ENCODE data around the gene MGAT5B. TPM values are rescaled to one million over a fixed set of nuclear protein-coding genes. Genes with fewer than 3 reads are reported as not detected.

MGAT5B gene
- total and polyA plus RNA-seq, 2 experiments from 2014 or later: 1.6 to 10.0 TPM

DNA sequence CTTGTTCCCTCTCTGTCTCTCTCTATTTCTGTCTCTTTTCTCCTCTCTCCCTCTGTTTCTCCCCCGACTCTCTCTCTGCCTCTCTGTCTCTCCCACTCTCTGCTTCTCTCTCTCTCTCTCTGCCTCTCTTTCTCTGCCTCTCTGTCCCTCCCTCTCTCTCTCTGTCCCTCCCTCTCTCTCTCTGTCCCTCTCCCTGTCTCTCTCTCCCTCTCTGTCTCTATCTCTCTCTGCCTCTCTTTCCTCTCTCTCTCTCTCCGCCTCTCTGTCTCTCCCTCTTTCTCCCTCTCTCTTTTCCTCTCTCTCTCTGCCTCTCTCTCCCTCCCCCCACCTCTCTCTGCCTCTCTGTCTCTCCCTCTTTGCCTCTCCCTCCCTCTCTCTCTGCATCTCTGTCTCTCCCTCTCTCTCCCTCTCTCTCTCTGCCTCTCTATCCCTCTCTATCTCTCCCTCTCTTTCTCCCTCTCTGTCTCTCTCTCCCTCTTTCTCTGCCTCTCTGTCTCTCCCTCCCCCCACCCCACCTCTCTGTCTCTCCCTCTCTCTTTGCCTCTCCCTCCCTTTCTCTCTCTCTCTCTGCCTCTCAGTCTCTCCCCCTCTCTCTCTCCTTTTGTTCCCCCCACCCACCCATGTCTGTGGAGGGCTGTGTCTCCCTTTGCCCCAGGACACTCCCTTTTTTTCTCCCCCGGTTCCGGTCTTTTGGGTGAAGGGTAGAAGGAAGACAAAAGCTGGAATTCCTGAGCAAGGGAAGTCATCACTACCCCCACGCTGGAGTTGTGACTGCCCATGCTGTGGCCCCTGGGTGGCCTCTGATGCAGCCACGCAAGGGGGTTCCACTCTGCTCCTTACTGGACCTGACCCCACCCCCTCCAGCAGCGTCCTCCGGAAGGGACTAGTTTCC, 27.1 kb upstream of the MGAT5B start:
- Mint-ChIP-seq H3K4me1 (peaks cover 52% of the 10 kb centered on the region), H3K27ac (no peak overlapping the region; the same call in 1 of the 2 replicates), H3K36me3 (ENCODE audit: low read depth) (no peaks in the 10 kb centered on the region; the same call in 2 of the 3 replicates), H3K9me3 (no peaks in the 10 kb centered on the region), H3K27me3 (ENCODE audit: insufficient read depth, low read depth, poor library complexity) (peaks cover 45% of the 10 kb centered on the region), H3K4me3 (peak overlapping the region; percentile 54)
- Histone ChIP-seq H4K20me1 (replicated peaks; ENCODE audit: insufficient read depth) (no peaks in the 10 kb centered on the region), H3K4me3 (peak overlapping the region; percentile 64), H3K27me3 (ENCODE audit: insufficient read depth) (peaks cover 17% of the 10 kb centered on the region), H3F3A (replicated peaks; ENCODE audit: low read depth) (no peaks in the 10 kb centered on the region), H3K4me2 (peak overlapping the region; percentile 84), H3K79me2 (replicated peaks; ENCODE audit: insufficient read depth) (no peaks in the 10 kb centered on the region), H2AFZ (peak overlapping the region; percentile 91), H3K4me1 (ENCODE audit: insufficient read depth) (peaks cover 31% of the 10 kb centered on the region), H3K9me2 (ENCODE audit: insufficient read depth) (no peaks in the 10 kb centered on the region), H3K36me3 (ENCODE audit: insufficient read depth) (no peaks in the 10 kb centered on the region; the same call in 1 of the 2 replicates), H3K27ac (ENCODE audit: low read depth) (no peak overlapping the region; the same call in 1 of the 2 replicates)
- TF ChIP-seq EZH2phosphoT487 (IDR thresholded peaks at IDR 0.05; ENCODE audit: unreplicated experiment): no peak
- peak; percentile 13 for ATAC-seq
- DNase-seq (ENCODE audit: low spot score): peak; percentile 43

GRCh38 chr17:76841776-76842405, 26.3 kb upstream of the MGAT5B start:
- peaks cover 52% of the 10 kb centered on the region for H3K4me1 Mint-ChIP-seq
- Histone ChIP-seq H3K27me3 (ENCODE audit: insufficient read depth) (peaks cover 17% of the 10 kb centered on the region), H3K4me2 (peak overlapping the region; percentile 84), H4K20me1 (replicated peaks; ENCODE audit: insufficient read depth) (no peaks in the 10 kb centered on the region; the same call in 1 of the 2 replicates), H2AFZ (peak overlapping the region; percentile 91), H3K36me3 (ENCODE audit: insufficient read depth) (no peaks in the 10 kb centered on the region; the same call in 1 of the 2 replicates), H3K27ac (ENCODE audit: low read depth) (peak overlapping the region; percentile 57; the same call in 1 of the 2 replicates), H3F3A (replicated peaks; ENCODE audit: low read depth) (no peaks in the 10 kb centered on the region), H3K79me2 (replicated peaks; ENCODE audit: insufficient read depth) (no peaks in the 10 kb centered on the region), H3K9me2 (ENCODE audit: insufficient read depth) (no peaks in the 10 kb centered on the region), H3K4me3 (peak overlapping the region; percentile 64), H3K4me1 (ENCODE audit: insufficient read depth) (peaks cover 31% of the 10 kb centered on the region)
- DNase-seq (ENCODE audit: low spot score): peak; percentile 55
- no peak overlapping the region; the same call in 1 of the 2 replicates for H3K27ac Mint-ChIP-seq
- H3K36me3 Mint-ChIP-seq (ENCODE audit: low read depth): no peaks in the 10 kb centered on the region; the same call in 2 of the 3 replicates
- no peaks in the 10 kb centered on the region for H3K9me3 Mint-ChIP-seq
- peak overlapping the region; percentile 54 for H3K4me3 Mint-ChIP-seq
- peak; percentile 56 for ATAC-seq
- H3K27me3 Mint-ChIP-seq (ENCODE audit: insufficient read depth, low read depth, poor library complexity): peaks cover 45% of the 10 kb centered on the region
- no peak for TF ChIP-seq ZNF114 (CRISPR knock-in tag; IDR thresholded peaks at IDR 0.05)
- TF ChIP-seq EZH2 (IDR thresholded peaks at IDR 0.05; ENCODE audit: low read depth, unreplicated experiment): no peak
- no peak for TF ChIP-seq ZNF462 (CRISPR knock-in tag; IDR thresholded peaks at IDR 0.05)
- no peak for TF ChIP-seq JUNB (IDR thresholded peaks at IDR 0.05; ENCODE audit: unreplicated experiment)
- TF ChIP-seq STAT1 (IDR thresholded peaks at IDR 0.05; ENCODE audit: unreplicated experiment): no peak
- TF ChIP-seq, protein P1, sequence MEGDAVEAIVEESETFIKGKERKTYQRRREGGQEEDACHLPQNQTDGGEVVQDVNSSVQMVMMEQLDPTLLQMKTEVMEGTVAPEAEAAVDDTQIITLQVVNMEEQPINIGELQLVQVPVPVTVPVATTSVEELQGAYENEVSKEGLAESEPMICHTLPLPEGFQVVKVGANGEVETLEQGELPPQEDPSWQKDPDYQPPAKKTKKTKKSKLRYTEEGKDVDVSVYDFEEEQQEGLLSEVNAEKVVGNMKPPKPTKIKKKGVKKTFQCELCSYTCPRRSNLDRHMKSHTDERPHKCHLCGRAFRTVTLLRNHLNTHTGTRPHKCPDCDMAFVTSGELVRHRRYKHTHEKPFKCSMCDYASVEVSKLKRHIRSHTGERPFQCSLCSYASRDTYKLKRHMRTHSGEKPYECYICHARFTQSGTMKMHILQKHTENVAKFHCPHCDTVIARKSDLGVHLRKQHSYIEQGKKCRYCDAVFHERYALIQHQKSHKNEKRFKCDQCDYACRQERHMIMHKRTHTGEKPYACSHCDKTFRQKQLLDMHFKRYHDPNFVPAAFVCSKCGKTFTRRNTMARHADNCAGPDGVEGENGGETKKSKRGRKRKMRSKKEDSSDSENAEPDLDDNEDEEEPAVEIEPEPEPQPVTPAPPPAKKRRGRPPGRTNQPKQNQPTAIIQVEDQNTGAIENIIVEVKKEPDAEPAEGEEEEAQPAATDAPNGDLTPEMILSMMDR (conservative IDR thresholded peaks at IDR 0.05; ENCODE audit: low read depth in 2 of 2): no peak
- TF ChIP-seq CREB1 (CRISPR knock-in tag; IDR thresholded peaks at IDR 0.05; ENCODE audit: low read depth): no peak
- no peak for TF ChIP-seq NANOG (IDR thresholded peaks at IDR 0.05; ENCODE audit: borderline replicate concordance)
